Measurements from ENCODE around the gene EIF5AL1. TPM values are rescaled to one million over a fixed set of nuclear protein-coding genes. Genes with fewer than 3 reads are reported as not detected.
"Not testable (repeated sequence)": the region's sequence is repeated elsewhere in the genome, so short reads cannot be mapped to it uniquely, and the experiment has no call there.

Gene EIF5AL1
- 0.30 and 0.40 TPM in 2 replicates for total RNA-seq (2014; rRNA removed; shearing (Covaris generic))
- polyA plus RNA-seq (2014; cell fraction: nucleus; rRNA removed) = 0.19 and 0.27 TPM in 2 replicates

DNA sequence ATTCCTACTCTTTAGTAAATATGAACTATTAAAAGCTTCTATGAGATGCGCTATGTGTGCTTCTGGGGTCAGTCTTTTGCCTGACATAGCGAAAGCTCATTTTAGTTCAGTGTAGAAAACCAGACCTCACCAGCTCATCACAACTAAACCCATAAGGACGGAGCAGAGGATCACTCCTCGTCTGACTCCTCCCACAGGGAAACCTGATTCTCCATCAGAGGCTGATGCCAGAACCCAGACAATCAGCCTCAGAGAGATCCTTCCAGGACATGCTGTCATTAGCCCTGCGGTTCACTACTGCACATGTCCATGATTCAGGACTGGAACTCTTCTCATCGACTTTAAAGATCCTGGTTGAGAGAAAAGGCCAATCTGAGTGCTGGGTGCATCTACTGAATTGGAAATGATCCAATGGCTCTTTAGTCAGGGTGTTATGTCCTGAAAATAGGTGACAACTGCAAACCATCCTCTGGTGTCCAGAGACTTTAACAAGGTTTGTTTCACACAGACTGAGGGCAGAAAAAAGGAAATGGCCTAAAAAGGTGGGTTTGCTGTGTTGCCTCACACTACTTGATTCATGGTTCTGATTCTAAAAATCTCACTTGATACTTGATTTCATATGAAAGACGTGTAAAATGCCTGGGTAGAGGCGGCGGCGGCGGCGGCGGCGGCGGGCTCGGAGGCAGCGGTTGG is at the start of gene EIF5AL1:
EIF5AL1 (plus strand) TSS at position 643 of the 693 bp plus-strand sequence. CDS start 117 bp downstream, outside the sequence.
- DNase-seq (ENCODE audit: extremely low read depth, low read depth) = not testable (repeated sequence)

DNA sequence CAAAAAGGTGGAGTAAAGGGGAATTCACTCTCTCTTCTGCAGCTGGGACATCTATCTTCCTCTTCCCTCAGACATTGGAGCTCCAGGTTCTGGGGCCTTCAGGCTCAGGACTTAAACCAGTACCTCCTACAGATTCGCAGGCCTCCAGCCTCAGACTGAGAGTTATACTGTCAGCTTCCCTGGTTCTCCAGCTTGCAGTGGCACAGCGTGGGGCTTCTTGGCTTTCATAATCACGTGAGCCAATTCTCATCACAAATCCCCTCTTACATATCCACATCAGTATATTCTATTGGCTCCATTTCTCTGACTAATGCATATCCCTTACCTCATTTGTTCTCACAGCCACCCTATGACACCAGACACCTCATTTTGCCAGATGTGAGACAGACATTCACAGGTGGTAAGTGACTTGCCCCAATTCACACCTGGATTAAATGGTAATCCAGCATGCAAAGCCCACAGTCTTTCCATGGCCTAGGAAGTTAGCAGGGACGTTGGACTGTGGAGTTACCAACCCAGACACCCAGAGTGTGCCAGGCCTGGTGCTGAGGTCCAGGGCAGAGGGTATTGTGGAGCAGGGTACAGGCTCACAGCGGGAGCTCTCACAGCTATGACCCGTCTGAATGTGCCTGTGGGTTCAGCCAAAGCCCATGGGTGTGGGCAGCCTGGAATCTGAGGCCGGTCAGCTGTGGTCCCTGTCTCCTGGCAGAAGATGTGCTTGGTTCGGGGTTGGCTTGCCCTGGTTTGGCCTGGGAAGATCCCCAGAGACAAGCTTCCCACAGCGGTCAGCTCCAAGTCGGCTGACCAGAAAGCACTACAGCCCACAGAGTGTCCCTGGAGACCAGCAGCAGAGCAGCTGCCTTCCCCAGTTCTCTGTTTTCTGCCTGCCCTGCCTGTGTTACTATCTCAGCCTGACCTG is 48.5 kb upstream of the EIF5AL1 start:
- DNase-seq (ENCODE audit: extremely low read depth, low read depth) = no peak

GRCh38 chr10:79465341-79465740 is 47.0 kb upstream of the EIF5AL1 start:
- no peak for DNase-seq (ENCODE audit: extremely low read depth, low read depth)

DNA sequence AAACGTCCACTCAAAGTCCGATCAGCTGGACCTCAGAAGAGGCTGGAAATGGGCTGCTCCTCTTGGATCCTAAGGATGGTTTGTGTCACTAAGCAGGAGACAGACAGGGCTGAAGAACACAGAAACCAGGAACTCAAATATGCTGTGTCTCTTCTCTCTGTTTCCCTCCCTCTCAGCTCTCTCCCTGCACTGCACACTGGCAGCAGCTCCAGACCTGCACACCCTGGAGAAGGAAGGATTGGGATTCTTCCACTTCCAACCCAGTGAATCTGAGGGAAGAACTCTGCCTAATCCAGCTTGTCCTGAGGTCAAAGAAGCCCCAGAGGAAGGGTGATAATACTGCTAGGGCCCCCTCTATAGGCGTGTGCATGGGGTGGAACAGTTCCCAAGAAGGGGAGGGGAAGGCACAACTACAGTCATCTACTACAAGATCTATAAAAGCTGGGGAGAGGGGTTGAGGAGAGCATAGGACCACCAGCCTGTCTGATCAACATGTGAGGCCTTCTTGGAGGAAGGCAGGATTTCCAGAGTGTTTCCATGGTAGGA is 44.2 kb upstream of the EIF5AL1 start:
- no peak for DNase-seq (ENCODE audit: extremely low read depth, low read depth)

- no peak for DNase-seq (ENCODE audit: extremely low read depth, low read depth)
Measured at GRCh38 chr10:79468841-79469585, 43.3 kb upstream of the EIF5AL1 start.

DNA sequence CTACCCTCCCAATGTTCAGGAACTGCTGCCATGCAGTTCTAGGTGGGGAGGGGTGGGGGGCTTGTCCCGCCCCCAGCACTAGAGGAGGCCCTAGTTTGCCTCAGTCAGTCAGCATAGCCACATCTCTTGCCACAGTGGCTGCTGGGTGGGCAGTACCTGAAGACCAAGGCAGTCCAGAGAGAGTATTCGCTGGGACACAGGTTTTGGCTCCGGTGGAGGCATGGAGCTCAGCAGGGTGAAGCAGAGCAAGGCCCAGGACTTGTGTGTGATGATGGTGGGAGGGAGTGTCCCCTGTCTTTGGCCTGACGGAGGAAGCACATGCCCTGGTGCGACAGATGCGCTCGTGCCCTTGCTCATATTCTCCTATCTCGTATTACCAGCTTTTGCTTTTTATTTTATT is 42.2 kb upstream of the EIF5AL1 start:
- DNase-seq (ENCODE audit: extremely low read depth, low read depth) = no peak

GRCh38 chr10:79471776-79472175 is 40.6 kb upstream of the EIF5AL1 start:
- no peak for DNase-seq (ENCODE audit: extremely low read depth, low read depth)

GRCh38 chr10:79472449-79472848 is 39.9 kb upstream of the EIF5AL1 start:
- DNase-seq (ENCODE audit: extremely low read depth, low read depth) = no peak

- no peak for DNase-seq (ENCODE audit: extremely low read depth, low read depth)
Measured at GRCh38 chr10:79472951-79473350, 39.4 kb upstream of the EIF5AL1 start.

GRCh38 chr10:79473496-79474095 is 38.7 kb upstream of the EIF5AL1 start:
- DNase-seq (ENCODE audit: extremely low read depth, low read depth) = no peak

DNA sequence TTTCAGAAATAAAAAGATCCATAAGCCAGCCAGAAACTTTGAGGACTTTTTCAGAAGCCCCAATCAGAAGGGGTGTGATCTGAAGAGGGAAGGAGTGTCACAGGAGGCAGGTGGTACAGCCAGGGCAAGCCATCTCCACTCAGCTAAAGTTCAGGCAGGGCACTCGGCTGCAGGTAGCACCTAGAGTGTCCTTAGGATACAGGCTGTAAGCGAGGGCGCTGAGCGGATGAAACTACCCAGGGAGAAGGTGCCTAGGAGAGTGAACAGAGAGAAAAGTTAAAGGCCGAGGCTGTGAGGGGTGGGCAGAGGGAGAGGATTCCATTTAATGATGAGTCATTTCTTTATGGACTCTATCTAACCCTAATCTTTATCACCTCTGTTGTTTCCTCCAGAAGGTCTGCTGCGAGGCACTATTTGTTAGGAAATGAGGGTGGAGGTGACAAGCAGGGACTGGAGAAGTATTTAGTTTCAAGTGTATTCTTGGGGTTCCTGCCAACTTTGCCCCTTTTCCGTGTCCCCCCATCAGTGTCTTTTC is 37.1 kb upstream of the EIF5AL1 start:
- no peak for DNase-seq (ENCODE audit: extremely low read depth, low read depth)

GRCh38 chr10:79475877-79476276 is 36.5 kb upstream of the EIF5AL1 start:
- DNase-seq (ENCODE audit: extremely low read depth, low read depth) = no peak

- DNase-seq (ENCODE audit: extremely low read depth, low read depth) = no peak
Measured at GRCh38 chr10:79476645-79477044, 35.7 kb upstream of the EIF5AL1 start.

GRCh38 chr10:79477456-79477855 is 34.9 kb upstream of the EIF5AL1 start:
- no peak for DNase-seq (ENCODE audit: extremely low read depth, low read depth)

- no peak for DNase-seq (ENCODE audit: extremely low read depth, low read depth)
Measured at GRCh38 chr10:79479283-79479909, 32.9 kb upstream of the EIF5AL1 start.

GRCh38 chr10:79482304-79482703 is 30.0 kb upstream of the EIF5AL1 start:
- no peak for DNase-seq (ENCODE audit: extremely low read depth, low read depth)

DNA sequence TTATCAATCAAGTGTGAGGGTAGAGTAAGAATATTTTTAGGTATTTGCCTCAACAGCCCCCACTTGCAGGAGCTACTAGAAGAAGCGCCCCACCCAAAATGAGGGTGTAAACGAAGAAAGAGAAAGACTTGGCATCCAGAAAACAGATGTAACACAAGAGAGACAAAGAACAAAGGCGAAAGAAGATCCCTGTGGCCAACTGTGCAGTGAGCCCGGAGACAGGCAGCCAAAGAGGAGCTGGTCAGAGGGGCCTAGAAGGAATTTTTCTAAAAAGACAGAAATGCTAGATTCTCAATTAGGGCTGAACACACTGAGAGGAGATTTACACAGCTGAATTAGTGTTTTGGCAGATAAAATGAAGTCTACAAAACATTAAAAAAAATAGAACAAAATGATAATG is 29.6 kb upstream of the EIF5AL1 start:
- DNase-seq (ENCODE audit: extremely low read depth, low read depth) = no peak

DNA sequence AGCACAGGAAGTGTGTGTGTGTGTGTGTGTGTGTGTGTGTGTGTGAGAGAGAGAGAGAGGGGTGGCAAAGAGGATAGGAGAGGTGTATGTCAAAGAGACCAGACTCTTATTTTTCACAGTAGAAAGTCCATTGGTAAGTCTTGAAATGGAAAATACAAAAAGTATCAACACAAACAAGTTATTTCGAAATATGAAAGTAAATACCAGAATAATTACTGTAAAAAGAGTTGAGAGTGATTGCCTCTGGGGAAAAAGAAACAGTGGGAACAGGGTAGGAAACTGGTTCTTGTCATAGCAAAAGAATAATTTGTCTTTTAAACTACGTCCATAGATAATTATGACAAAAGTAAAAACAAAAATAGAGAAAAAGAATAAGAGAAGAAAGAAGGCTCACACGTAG is 29.0 kb upstream of the EIF5AL1 start:
- DNase-seq (ENCODE audit: extremely low read depth, low read depth) = no peak

DNA sequence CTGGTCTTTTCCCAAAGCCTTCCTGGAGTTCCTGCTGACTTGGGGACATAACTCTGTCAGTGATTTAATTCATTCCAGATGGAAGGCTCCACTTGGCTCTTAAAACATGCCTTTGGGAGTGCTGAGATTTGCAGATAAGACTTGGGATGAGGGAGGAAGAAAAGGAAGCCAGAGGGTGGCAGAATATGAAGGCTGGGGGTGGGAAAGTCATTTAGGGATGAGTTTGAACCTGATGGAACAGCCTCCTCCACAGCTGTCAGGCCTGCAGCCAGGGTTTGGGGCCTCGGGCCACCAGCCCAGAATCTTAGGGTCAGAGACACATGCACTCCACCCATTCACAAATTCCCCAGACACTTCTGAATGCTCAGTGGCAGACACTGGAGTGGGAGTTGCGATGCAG is 28.4 kb upstream of the EIF5AL1 start:
- DNase-seq (ENCODE audit: extremely low read depth, low read depth) = no peak

- DNase-seq (ENCODE audit: extremely low read depth, low read depth) = no peak
Measured at GRCh38 chr10:79484476-79484875, 27.9 kb upstream of the EIF5AL1 start.

All from NCI-H460 (cell line).